T-helper 1 cell (primary cell): Measurements from ENCODE around the gene UBIAD1.
"Not testable (repeated sequence)": the region's sequence is repeated elsewhere in the genome, so short reads cannot be mapped to it uniquely, and the experiment has no call there.

ENCODE experiments used
- DNase-seq, 5 donors: peaks; one replicate each; pipeline ENCODE4 v3.0.0-alpha.2; 2012 to 2020

Gene UBIAD1

GRCh38 chr1:11279630-11280029 is 6.6 kb downstream of the UBIAD1 start:
- no peak for DNase-seq

GRCh38 chr1:11280719-11281376 is 7.8 kb downstream of the UBIAD1 start:
- peak in 2 of 5 donors; percentile 8 to 38 for DNase-seq

GRCh38 chr1:11281518-11282331 is 8.7 kb downstream of the UBIAD1 start:
- no peak for DNase-seq

- DNase-seq = no peak
Measured at GRCh38 chr1:11283151-11283550, 10.2 kb downstream of the UBIAD1 start.

- DNase-seq = no peak
Measured at GRCh38 chr1:11284784-11285183, 11.8 kb downstream of the UBIAD1 start.

- DNase-seq = no peak
Measured at GRCh38 chr1:11285883-11286734, 13.1 kb downstream of the UBIAD1 start.

- no peak for DNase-seq
Measured at GRCh38 chr1:11286735-11287410, 13.9 kb downstream of the UBIAD1 start.

GRCh38 chr1:11289064-11289463 is 16.1 kb downstream of the UBIAD1 start:
- DNase-seq = no peak

- no peak for DNase-seq
Measured at GRCh38 chr1:11291049-11291448, 18.1 kb downstream of the UBIAD1 start.

GRCh38 chr1:11293856-11294255 is 20.9 kb downstream of the UBIAD1 start:
- DNase-seq = no peak

- peak in 1 of 5 donors; percentile 44 for DNase-seq
Measured at GRCh38 chr1:11294951-11295350, 22.0 kb downstream of the UBIAD1 start.

GRCh38 chr1:11295905-11296304 is 22.9 kb downstream of the UBIAD1 start:
- DNase-seq = no peak

GRCh38 chr1:11297774-11298173 is 24.8 kb downstream of the UBIAD1 start:
- DNase-seq = not testable (repeated sequence)

- no peak for DNase-seq
Measured at GRCh38 chr1:11298390-11299224, 25.6 kb downstream of the UBIAD1 start.

- no peak for DNase-seq
Measured at GRCh38 chr1:11299225-11299574, 26.2 kb downstream of the UBIAD1 start.

- DNase-seq = no peak
Measured at GRCh38 chr1:11301601-11302000, 28.6 kb downstream of the UBIAD1 start.

- DNase-seq = no peak
Measured at GRCh38 chr1:11302366-11302765, 29.4 kb downstream of the UBIAD1 start.

GRCh38 chr1:11305516-11305915 is 32.5 kb downstream of the UBIAD1 start:
- DNase-seq = not testable (repeated sequence)

GRCh38 chr1:11307852-11308251 is 34.9 kb downstream of the UBIAD1 start:
- no peak for DNase-seq

GRCh38 chr1:11308699-11309224 is 35.8 kb downstream of the UBIAD1 start:
- no peak for DNase-seq

- no peak for DNase-seq
Measured at GRCh38 chr1:11309385-11309784, 36.4 kb downstream of the UBIAD1 start.
